Measurements from ENCODE around the gene OLA1.

The OLA1 gene

GRCh38 chr2:174046172-174046571 lies 202.2 kb downstream of the OLA1 start:
- H2AFZ ChIP-seq (ENCODE audit: low read depth, low read length, severe bottlenecking) = no peak overlapping the region
- no peaks in the 10 kb centered on the region for H3K9me3 ChIP-seq (ENCODE audit: insufficient read depth, low read length)
- no peaks in the 10 kb centered on the region for H3F3A ChIP-seq (ENCODE audit: insufficient read depth)
- TF ChIP-seq CTCF (IDR thresholded peaks at IDR 0.05; ENCODE audit: insufficient read depth, low read length, poor library complexity, severe bottlenecking) (no peak), EZH2phosphoT487 (conservative IDR thresholded peaks at IDR 0.05; ENCODE audit: low read length) (no peak)
- no peaks in the 10 kb centered on the region for H3K9me2 ChIP-seq (replicated peaks; ENCODE audit: insufficient read depth, low read length)
- no peak overlapping the region for H3K4me3 ChIP-seq (ENCODE audit: insufficient read depth, low read length, poor library complexity, severe bottlenecking)
- H3K9ac ChIP-seq (ENCODE audit: low read length) = no peak overlapping the region
- H3K36me3 ChIP-seq (ENCODE audit: low read length) = no peaks in the 10 kb centered on the region
- no peaks in the 10 kb centered on the region for H3K79me2 ChIP-seq (ENCODE audit: insufficient read depth, low read length)
- no peaks in the 10 kb centered on the region for H3K27me3 ChIP-seq (ENCODE audit: low read length)
- H4K20me1 ChIP-seq (ENCODE audit: low read depth, low read length) = no peaks in the 10 kb centered on the region
- H3K27ac ChIP-seq (ENCODE audit: low read depth, low read length) = no peak overlapping the region
- no peak overlapping the region for H3K4me2 ChIP-seq (ENCODE audit: low read depth, low read length, poor library complexity, severe bottlenecking)

DNA sequence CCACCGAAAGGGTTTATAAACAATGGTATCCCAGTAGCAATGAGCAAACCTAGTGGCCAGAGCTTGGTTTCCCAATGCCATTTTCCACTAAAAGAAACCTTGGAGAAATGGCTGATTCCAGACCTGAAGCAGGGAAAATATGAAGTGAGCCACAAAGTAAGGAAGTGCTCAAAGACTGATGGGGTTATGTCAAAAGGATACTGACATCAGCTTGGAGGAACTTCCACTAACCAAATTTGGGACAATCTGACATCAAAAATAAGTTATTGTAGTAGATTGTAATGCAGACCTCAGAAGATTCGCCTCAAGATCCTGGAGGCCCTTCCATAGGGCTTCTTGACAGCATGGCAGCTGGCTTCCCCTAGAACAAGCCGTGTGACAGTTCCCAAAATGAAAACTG lies 203.8 kb downstream of the OLA1 start:
- no peaks in the 10 kb centered on the region for H3F3A ChIP-seq (ENCODE audit: insufficient read depth)
- H3K9me2 ChIP-seq (replicated peaks; ENCODE audit: insufficient read depth, low read length) = no peaks in the 10 kb centered on the region
- H4K20me1 ChIP-seq (ENCODE audit: low read depth, low read length) = no peaks in the 10 kb centered on the region
- no peak overlapping the region for H3K4me2 ChIP-seq (ENCODE audit: low read depth, low read length, poor library complexity, severe bottlenecking)
- TF ChIP-seq EZH2phosphoT487 (conservative IDR thresholded peaks at IDR 0.05; ENCODE audit: low read length) = no peak
- TF ChIP-seq CTCF (IDR thresholded peaks at IDR 0.05; ENCODE audit: insufficient read depth, low read length, poor library complexity, severe bottlenecking) = no peak
- no peak overlapping the region for H3K4me3 ChIP-seq (ENCODE audit: insufficient read depth, low read length, poor library complexity, severe bottlenecking)
- H3K27ac ChIP-seq (ENCODE audit: low read depth, low read length) = no peak overlapping the region
- H3K9ac ChIP-seq (ENCODE audit: low read length) = no peak overlapping the region
- H3K79me2 ChIP-seq (ENCODE audit: insufficient read depth, low read length) = no peaks in the 10 kb centered on the region
- H3K36me3 ChIP-seq (ENCODE audit: low read length) = no peaks in the 10 kb centered on the region
- H3K27me3 ChIP-seq (ENCODE audit: low read length) = no peaks in the 10 kb centered on the region
- no peak overlapping the region for H2AFZ ChIP-seq (ENCODE audit: low read depth, low read length, severe bottlenecking)
- no peaks in the 10 kb centered on the region for H3K9me3 ChIP-seq (ENCODE audit: insufficient read depth, low read length)

- no peak overlapping the region for H3K4me2 ChIP-seq (ENCODE audit: low read depth, low read length, poor library complexity, severe bottlenecking)
- no peak overlapping the region for H3K9ac ChIP-seq (ENCODE audit: low read length)
- no peak overlapping the region for H3K27ac ChIP-seq (ENCODE audit: low read depth, low read length)
- no peaks in the 10 kb centered on the region for H3K9me2 ChIP-seq (replicated peaks; ENCODE audit: insufficient read depth, low read length)
- H3F3A ChIP-seq (ENCODE audit: insufficient read depth) = no peaks in the 10 kb centered on the region
- H3K36me3 ChIP-seq (ENCODE audit: low read length) = no peaks in the 10 kb centered on the region
- H3K79me2 ChIP-seq (ENCODE audit: insufficient read depth, low read length) = no peaks in the 10 kb centered on the region
- no peak for TF ChIP-seq CTCF (IDR thresholded peaks at IDR 0.05; ENCODE audit: insufficient read depth, low read length, poor library complexity, severe bottlenecking)
- no peak for TF ChIP-seq EZH2phosphoT487 (conservative IDR thresholded peaks at IDR 0.05; ENCODE audit: low read length)
- no peaks in the 10 kb centered on the region for H3K9me3 ChIP-seq (ENCODE audit: insufficient read depth, low read length)
- no peaks in the 10 kb centered on the region for H4K20me1 ChIP-seq (ENCODE audit: low read depth, low read length)
- no peak overlapping the region for H2AFZ ChIP-seq (ENCODE audit: low read depth, low read length, severe bottlenecking)
- H3K4me3 ChIP-seq (ENCODE audit: insufficient read depth, low read length, poor library complexity, severe bottlenecking) = no peak overlapping the region
- no peaks in the 10 kb centered on the region for H3K27me3 ChIP-seq (ENCODE audit: low read length)
These were observed 208.0 kb downstream of the OLA1 start for GRCh38 chr2:174040417-174040701.
